Measurements from ENCODE around the gene ROBO4. TPM values are rescaled to one million over a fixed set of nuclear protein-coding genes. Genes with fewer than 3 reads are reported as not detected.

Gene ROBO4
- total and polyA plus RNA-seq, 2 experiments from 2014 or later: not detected

DNA sequence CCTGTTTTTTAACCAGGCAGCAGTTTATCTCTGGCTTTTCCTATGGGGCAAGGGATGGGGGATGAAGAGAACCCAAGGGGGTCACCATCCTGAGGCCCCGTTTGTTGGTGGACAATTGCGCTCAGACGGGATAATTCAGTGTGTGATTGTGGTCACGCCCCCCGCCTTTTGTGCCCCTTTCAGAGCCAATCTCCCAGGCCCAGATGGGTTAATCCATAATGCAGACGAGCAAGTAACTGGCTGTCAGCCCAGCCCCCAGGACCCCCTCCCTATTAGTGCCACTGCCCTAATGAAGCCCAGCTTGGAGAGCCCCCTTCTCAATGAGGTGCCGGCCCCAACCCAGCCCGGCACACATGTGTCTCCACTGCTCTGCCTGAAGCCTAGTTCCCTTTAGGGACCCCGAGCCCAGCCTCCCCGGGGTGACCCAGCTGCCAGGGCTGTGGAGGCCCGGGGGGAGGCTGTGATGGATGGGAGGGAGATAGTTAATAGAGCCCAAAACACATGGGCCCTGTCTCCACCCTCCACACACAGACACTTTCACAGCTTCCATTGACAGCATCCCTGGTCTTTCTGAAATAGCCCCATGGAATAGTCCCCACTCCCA is 51.5 kb downstream of the ROBO4 start:
- no peaks in the 10 kb centered on the region for H3K9me2 ChIP-seq (ENCODE audit: insufficient read depth)
- Mint-ChIP-seq H3K4me3 (no peak overlapping the region), H3K4me1 (peaks cover 24% of the 10 kb centered on the region), H3K36me3 (ENCODE audit: low read depth) (no peaks in the 10 kb centered on the region), H3K9me3 (peaks cover 4% of the 10 kb centered on the region; the same call in 1 of the 3 replicates), H3K27ac (no peak overlapping the region), H3K27me3 (ENCODE audit: insufficient read depth, low read depth, poor library complexity) (no peaks in the 10 kb centered on the region)
- peaks cover 100% of the 10 kb centered on the region for H3K27me3 ChIP-seq (ENCODE audit: insufficient read depth)
- H3K36me3 ChIP-seq (ENCODE audit: insufficient read depth): no peaks in the 10 kb centered on the region
- ATAC-seq (no peak), DNase-seq (ENCODE audit: low spot score) (no peak)
- no peak for TF ChIP-seq EZH2phosphoT487 (IDR thresholded peaks at IDR 0.05; ENCODE audit: unreplicated experiment)
- TF ChIP-seq ZNF114 (CRISPR knock-in tag; IDR thresholded peaks at IDR 0.05): no peak
- no peak for TF ChIP-seq CREB1 (CRISPR knock-in tag; IDR thresholded peaks at IDR 0.05; ENCODE audit: low read depth)
- no peak for TF ChIP-seq STAT1 (IDR thresholded peaks at IDR 0.05; ENCODE audit: unreplicated experiment)
- no peak for TF ChIP-seq POLR2AphosphoS5 (IDR thresholded peaks at IDR 0.05; ENCODE audit: low read depth)
- no peak overlapping the region for H2AFZ ChIP-seq
- H3K4me1 ChIP-seq (ENCODE audit: insufficient read depth): peaks cover 17% of the 10 kb centered on the region
- no peaks in the 10 kb centered on the region for H3K79me2 ChIP-seq (replicated peaks; ENCODE audit: insufficient read depth)
- no peak overlapping the region for H3K4me2 ChIP-seq
- H3F3A ChIP-seq (replicated peaks; ENCODE audit: low read depth): peaks cover 15% of the 10 kb centered on the region; the same call in 1 of the 2 replicates
- no peak overlapping the region for H3K27ac ChIP-seq (ENCODE audit: low read depth)
- H3K4me3 ChIP-seq: no peak overlapping the region
- peaks cover 26% of the 10 kb centered on the region for H4K20me1 ChIP-seq (replicated peaks; ENCODE audit: insufficient read depth)

DNA sequence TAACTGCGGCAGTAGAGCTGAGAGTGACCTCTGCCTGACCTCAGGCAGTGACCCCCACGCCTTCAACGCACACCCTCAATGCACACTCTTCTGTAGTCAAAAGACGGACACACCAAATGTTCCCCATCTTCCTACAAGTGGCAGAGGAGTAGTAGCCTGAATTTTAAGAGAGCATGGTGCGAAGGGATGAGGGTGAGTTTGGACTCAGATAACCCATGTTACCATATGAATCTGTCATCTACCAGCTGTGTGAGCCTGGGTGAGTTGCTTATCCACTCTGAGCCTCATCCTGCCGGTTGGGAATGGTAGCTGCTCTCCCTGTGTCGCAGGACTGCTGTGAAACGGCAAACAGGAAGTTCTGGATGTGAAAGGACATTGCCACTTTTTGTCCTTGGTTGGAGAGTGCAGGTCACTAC is 53.0 kb downstream of the ROBO4 start:
- Histone ChIP-seq H3K79me2 (replicated peaks; ENCODE audit: insufficient read depth) (no peaks in the 10 kb centered on the region), H3K27me3 (ENCODE audit: insufficient read depth) (peaks cover 100% of the 10 kb centered on the region), H3K27ac (ENCODE audit: low read depth) (no peak overlapping the region), H4K20me1 (replicated peaks; ENCODE audit: insufficient read depth) (peaks cover 38% of the 10 kb centered on the region), H3F3A (replicated peaks; ENCODE audit: low read depth) (peaks cover 21% of the 10 kb centered on the region; the same call in 1 of the 2 replicates), H3K4me3 (no peak overlapping the region), H3K4me1 (ENCODE audit: insufficient read depth) (peaks cover 21% of the 10 kb centered on the region), H3K4me2 (no peak overlapping the region), H2AFZ (no peak overlapping the region), H3K36me3 (ENCODE audit: insufficient read depth) (no peaks in the 10 kb centered on the region), H3K9me2 (ENCODE audit: insufficient read depth) (no peaks in the 10 kb centered on the region)
- H3K27ac Mint-ChIP-seq: no peak overlapping the region
- peaks cover 4% of the 10 kb centered on the region; the same call in 2 of the 3 replicates for H3K9me3 Mint-ChIP-seq
- TF ChIP-seq EZH2 (IDR thresholded peaks at IDR 0.05; ENCODE audit: low read depth, unreplicated experiment): peak; percentile 48
- TF ChIP-seq STAT1 (IDR thresholded peaks at IDR 0.05; ENCODE audit: unreplicated experiment): no peak
- TF ChIP-seq ZNF331 (CRISPR knock-in tag; IDR thresholded peaks at IDR 0.05; ENCODE audit: low read depth): no peak
- TF ChIP-seq, protein P1, sequence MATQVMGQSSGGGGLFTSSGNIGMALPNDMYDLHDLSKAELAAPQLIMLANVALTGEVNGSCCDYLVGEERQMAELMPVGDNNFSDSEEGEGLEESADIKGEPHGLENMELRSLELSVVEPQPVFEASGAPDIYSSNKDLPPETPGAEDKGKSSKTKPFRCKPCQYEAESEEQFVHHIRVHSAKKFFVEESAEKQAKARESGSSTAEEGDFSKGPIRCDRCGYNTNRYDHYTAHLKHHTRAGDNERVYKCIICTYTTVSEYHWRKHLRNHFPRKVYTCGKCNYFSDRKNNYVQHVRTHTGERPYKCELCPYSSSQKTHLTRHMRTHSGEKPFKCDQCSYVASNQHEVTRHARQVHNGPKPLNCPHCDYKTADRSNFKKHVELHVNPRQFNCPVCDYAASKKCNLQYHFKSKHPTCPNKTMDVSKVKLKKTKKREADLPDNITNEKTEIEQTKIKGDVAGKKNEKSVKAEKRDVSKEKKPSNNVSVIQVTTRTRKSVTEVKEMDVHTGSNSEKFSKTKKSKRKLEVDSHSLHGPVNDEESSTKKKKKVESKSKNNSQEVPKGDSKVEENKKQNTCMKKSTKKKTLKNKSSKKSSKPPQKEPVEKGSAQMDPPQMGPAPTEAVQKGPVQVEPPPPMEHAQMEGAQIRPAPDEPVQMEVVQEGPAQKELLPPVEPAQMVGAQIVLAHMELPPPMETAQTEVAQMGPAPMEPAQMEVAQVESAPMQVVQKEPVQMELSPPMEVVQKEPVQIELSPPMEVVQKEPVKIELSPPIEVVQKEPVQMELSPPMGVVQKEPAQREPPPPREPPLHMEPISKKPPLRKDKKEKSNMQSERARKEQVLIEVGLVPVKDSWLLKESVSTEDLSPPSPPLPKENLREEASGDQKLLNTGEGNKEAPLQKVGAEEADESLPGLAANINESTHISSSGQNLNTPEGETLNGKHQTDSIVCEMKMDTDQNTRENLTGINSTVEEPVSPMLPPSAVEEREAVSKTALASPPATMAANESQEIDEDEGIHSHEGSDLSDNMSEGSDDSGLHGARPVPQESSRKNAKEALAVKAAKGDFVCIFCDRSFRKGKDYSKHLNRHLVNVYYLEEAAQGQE (IDR thresholded peaks at IDR 0.05; ENCODE audit: unreplicated experiment): no peak
- H3K27me3 Mint-ChIP-seq (ENCODE audit: insufficient read depth, low read depth, poor library complexity): no peaks in the 10 kb centered on the region
- no peak overlapping the region; the same call in 2 of the 3 replicates for H3K4me3 Mint-ChIP-seq
- H3K4me1 Mint-ChIP-seq: peaks cover 30% of the 10 kb centered on the region
- ATAC-seq: no peak
- H3K36me3 Mint-ChIP-seq (ENCODE audit: low read depth): no peaks in the 10 kb centered on the region
- DNase-seq (ENCODE audit: low spot score): peak; percentile 17
